HFFc6 (cell line): Measurements from ENCODE around the gene MVB12B. TPM values are rescaled to one million over a fixed set of nuclear protein-coding genes. Genes with fewer than 3 reads are reported as not detected.

Experiments used
- DNase-seq: peaks from one replicate; pipeline ENCODE4 v3.0.0-alpha.2; 2018
- H3K27ac Mint-ChIP-seq: 2 replicates; pipeline ENCODE4 v1.8.0; 2020; ENCODE audit warnings: mild to moderate bottlenecking, mixed read lengths
- H3K27me3 Mint-ChIP-seq: 2 replicates; pipeline ENCODE4 v1.8.0; 2021; ENCODE audit warnings: mild to moderate bottlenecking, moderate library complexity, mixed read lengths; ENCODE audit not compliant: insufficient read depth
- H3K36me3 Mint-ChIP-seq: 2 replicates; pipeline ENCODE4 v1.8.0; 2021; ENCODE audit warnings: low read depth, mixed read lengths
- H3K4me1 Mint-ChIP-seq: 2 replicates; pipeline ENCODE4 v1.8.0; 2020; ENCODE audit warnings: low read depth, mixed read lengths
- H3K4me3 Mint-ChIP-seq: 2 replicates; pipeline ENCODE4 v1.8.0; 2020; ENCODE audit warnings: mild to moderate bottlenecking, moderate library complexity, mixed read lengths
- H3K9me3 Mint-ChIP-seq: 2 replicates; pipeline ENCODE4 v1.8.0; 2020; ENCODE audit warnings: mild to moderate bottlenecking, mixed read lengths
- CTCF ChIP-seq: fragments of 200-600 bp; sonication (generic); IDR thresholded peaks from 2 replicates; pipeline ENCODE4 v1.5.0; 2021; ENCODE audit warnings: antibody characterized with exemption, mild to moderate bottlenecking
- total RNA-seq, 6 experiments: library from RNA; stranded (reverse); fragmentation: NEBNext Ultra II Directional; extraction: Animal tissue kit (Norgen Biotek cat#: 25700); gene quantifications; 2 replicates in 1 of 6; 3 replicates in 5 of 6; pipeline ENCODE4 v1.2.3, GENCODE V29; 2021

MVB12B gene
- total RNA-seq, 6 experiments from 2014 or later = 4.4 to 8.3 (median 6.7) TPM

- no peak for DNase-seq
- Mint-ChIP-seq H3K9me3 (peaks cover 9% of the 10 kb centered on the region), H3K4me3 (0 out of 2 replicates have a peak overlapping the region, but pooled peaks have one; percentile 79), H3K36me3 (peaks cover 14% of the 10 kb centered on the region), H3K27ac (no peak overlapping the region), H3K27me3 (peaks cover 6% of the 10 kb centered on the region; the same call in 1 of the 2 replicates), H3K4me1 (peaks cover 8% of the 10 kb centered on the region)
- no peak for TF ChIP-seq CTCF
Measured at GRCh38 chr9:126328407-126328806, 1.8 kb downstream of the MVB12B start.

- Mint-ChIP-seq H3K9me3 (no peaks in the 10 kb centered on the region), H3K27me3 (peaks cover 3% of the 10 kb centered on the region), H3K27ac (no peak overlapping the region), H3K36me3 (peaks cover 5% of the 10 kb centered on the region; the same call in 1 of the 2 replicates), H3K4me3 (no peak overlapping the region), H3K4me1 (peaks cover 8% of the 10 kb centered on the region)
- DNase-seq = no peak
- TF ChIP-seq CTCF = no peak
Measured at GRCh38 chr9:126329476-126330275, 3.0 kb downstream of the MVB12B start.

- Mint-ChIP-seq H3K4me3 (no peak overlapping the region), H3K27me3 (peaks cover 2% of the 10 kb centered on the region), H3K9me3 (no peaks in the 10 kb centered on the region), H3K27ac (no peak overlapping the region), H3K4me1 (peaks cover 8% of the 10 kb centered on the region), H3K36me3 (peaks cover 3% of the 10 kb centered on the region; the same call in 1 of the 2 replicates)
- no peak for DNase-seq
- no peak for TF ChIP-seq CTCF
Measured at GRCh38 chr9:126330536-126330935, 3.9 kb downstream of the MVB12B start.

- Mint-ChIP-seq H3K4me1 (peaks cover 8% of the 10 kb centered on the region), H3K36me3 (no peaks in the 10 kb centered on the region), H3K27ac (no peak overlapping the region), H3K27me3 (peaks cover 2% of the 10 kb centered on the region), H3K4me3 (no peak overlapping the region), H3K9me3 (no peaks in the 10 kb centered on the region)
- no peak for TF ChIP-seq CTCF
- DNase-seq = no peak
Measured at GRCh38 chr9:126331964-126332748, 5.5 kb downstream of the MVB12B start.

- H3K9me3 Mint-ChIP-seq = no peaks in the 10 kb centered on the region
- H3K27ac Mint-ChIP-seq = no peak overlapping the region
- H3K27me3 Mint-ChIP-seq = peaks cover 5% of the 10 kb centered on the region
- no peak for TF ChIP-seq CTCF
- no peaks in the 10 kb centered on the region for H3K4me1 Mint-ChIP-seq
- no peak overlapping the region for H3K4me3 Mint-ChIP-seq
- H3K36me3 Mint-ChIP-seq = no peaks in the 10 kb centered on the region
- DNase-seq = no peak
Measured at GRCh38 chr9:126334721-126335621, 8.3 kb downstream of the MVB12B start.
